GM21786 (cell line): ENCODE data around the gene ZMPSTE24.
"Not testable (repeated sequence)": the region's sequence is repeated elsewhere in the genome, so short reads cannot be mapped to it uniquely, and the experiment has no call there.

Experiments
- ATAC-seq: cut with Tn5 transposase; IDR thresholded peaks from one replicate; pipeline ENCODE4 v1.9.1; 2021; ENCODE audit not compliant: unreplicated experiment

Gene ZMPSTE24

GRCh38 chr1:40257688-40258444 lies at the start of gene ZMPSTE24:
TSS of gene ZMPSTE24 (plus strand) at chr1:40258236. CDS start at chr1:40258272, 36 bp downstream.
- peak; percentile 92 for ATAC-seq

GRCh38 chr1:40210511-40211204 lies 47.4 kb upstream of the ZMPSTE24 start:
- ATAC-seq, result no peak

GRCh38 chr1:40218333-40218732 lies 39.7 kb upstream of the ZMPSTE24 start:
- no peak for ATAC-seq

GRCh38 chr1:40221471-40221905 lies 36.5 kb upstream of the ZMPSTE24 start:
- not testable (repeated sequence) for ATAC-seq

GRCh38 chr1:40221977-40222772 lies 35.9 kb upstream of the ZMPSTE24 start:
- no peak for ATAC-seq

- no peak for ATAC-seq
Measured at GRCh38 chr1:40224040-40224439, 34.0 kb upstream of the ZMPSTE24 start.

- no peak for ATAC-seq
Measured at GRCh38 chr1:40226192-40226591, 31.8 kb upstream of the ZMPSTE24 start.

- peak; percentile 92 for ATAC-seq
Measured at GRCh38 chr1:40232444-40232843, 25.6 kb upstream of the ZMPSTE24 start.

GRCh38 chr1:40239626-40240025 lies 18.4 kb upstream of the ZMPSTE24 start:
- no peak for ATAC-seq

GRCh38 chr1:40240390-40240789 lies 17.6 kb upstream of the ZMPSTE24 start:
- no peak for ATAC-seq

GRCh38 chr1:40241362-40241761 lies 16.7 kb upstream of the ZMPSTE24 start:
- no peak for ATAC-seq

GRCh38 chr1:40243351-40243750 lies 14.7 kb upstream of the ZMPSTE24 start:
- ATAC-seq, result no peak

GRCh38 chr1:40244138-40244744 lies 13.8 kb upstream of the ZMPSTE24 start:
- no peak for ATAC-seq

- no peak for ATAC-seq
Measured at GRCh38 chr1:40245686-40246085, 12.3 kb upstream of the ZMPSTE24 start.

GRCh38 chr1:40247655-40248054 lies 10.4 kb upstream of the ZMPSTE24 start, which contains the start of gene TMCO2:
TSS of gene TMCO2 (plus strand) at chr1:40247937. CDS start at chr1:40247994, 57 bp downstream.
- no peak for ATAC-seq

- ATAC-seq, result no peak
Measured at GRCh38 chr1:40248412-40248811, 9.6 kb upstream of the ZMPSTE24 start.

GRCh38 chr1:40251456-40251855 lies 6.6 kb upstream of the ZMPSTE24 start:
- ATAC-seq, result no peak

GRCh38 chr1:40252601-40253000 lies 5.4 kb upstream of the ZMPSTE24 start:
- no peak for ATAC-seq

GRCh38 chr1:40255231-40255630 lies 2.8 kb upstream of the ZMPSTE24 start:
- no peak for ATAC-seq

GRCh38 chr1:40256401-40257084 lies 1.5 kb upstream of the ZMPSTE24 start:
- no peak for ATAC-seq
